ENCODE measurements around the gene PROX1.

DNA sequence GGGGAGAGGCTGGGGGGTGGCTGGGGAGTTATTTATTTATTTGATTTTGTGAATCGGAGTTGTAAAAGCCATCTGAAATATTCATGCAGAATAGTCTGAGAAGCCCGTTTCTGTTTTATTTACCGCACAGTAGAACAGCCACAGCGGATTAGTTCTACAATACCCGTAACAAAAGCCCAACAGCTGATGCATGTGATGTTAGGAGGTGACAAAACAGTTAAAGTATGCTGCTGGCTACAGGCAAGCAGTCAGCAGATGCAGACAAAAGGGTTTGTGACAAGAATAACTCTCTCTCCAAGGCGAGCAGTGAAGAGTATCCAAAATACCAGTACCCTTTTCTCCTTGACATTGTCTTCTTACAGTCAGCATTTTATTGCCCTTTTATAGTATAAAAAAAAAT lies 42.0 kb downstream of the PROX1 start:
- no peak for TF ChIP-seq EZH2phosphoT487 (IDR thresholded peaks at IDR 0.05; ENCODE audit: low read depth)
- TF ChIP-seq, protein P1, sequence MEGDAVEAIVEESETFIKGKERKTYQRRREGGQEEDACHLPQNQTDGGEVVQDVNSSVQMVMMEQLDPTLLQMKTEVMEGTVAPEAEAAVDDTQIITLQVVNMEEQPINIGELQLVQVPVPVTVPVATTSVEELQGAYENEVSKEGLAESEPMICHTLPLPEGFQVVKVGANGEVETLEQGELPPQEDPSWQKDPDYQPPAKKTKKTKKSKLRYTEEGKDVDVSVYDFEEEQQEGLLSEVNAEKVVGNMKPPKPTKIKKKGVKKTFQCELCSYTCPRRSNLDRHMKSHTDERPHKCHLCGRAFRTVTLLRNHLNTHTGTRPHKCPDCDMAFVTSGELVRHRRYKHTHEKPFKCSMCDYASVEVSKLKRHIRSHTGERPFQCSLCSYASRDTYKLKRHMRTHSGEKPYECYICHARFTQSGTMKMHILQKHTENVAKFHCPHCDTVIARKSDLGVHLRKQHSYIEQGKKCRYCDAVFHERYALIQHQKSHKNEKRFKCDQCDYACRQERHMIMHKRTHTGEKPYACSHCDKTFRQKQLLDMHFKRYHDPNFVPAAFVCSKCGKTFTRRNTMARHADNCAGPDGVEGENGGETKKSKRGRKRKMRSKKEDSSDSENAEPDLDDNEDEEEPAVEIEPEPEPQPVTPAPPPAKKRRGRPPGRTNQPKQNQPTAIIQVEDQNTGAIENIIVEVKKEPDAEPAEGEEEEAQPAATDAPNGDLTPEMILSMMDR (IDR thresholded peaks at IDR 0.05; ENCODE audit: low read depth, low read length) = no peak
